HepG2 (cell line): ENCODE results near the gene LENG1. TPM values are rescaled to one million over a fixed set of nuclear protein-coding genes. Genes with fewer than 3 reads are reported as not detected.

ENCODE experiments used
- ATAC-seq: fragments of 200-7000 bp; cut with Tn5 transposase; 3 replicates; pipeline ENCODE4 v1.9.1; 2020; ENCODE audit warnings: mild to moderate bottlenecking, moderate library complexity
- BruUV-seq: library from RNA; stranded (reverse); fragments of 400-500 nt; replicated peaks from 2 replicates; lab custom pipeline; 2021; lab: Mats Ljungman, UMichigan
- CTCF ChIA-PET: fragments of 300-600 bp; formaldehyde crosslinking; extraction: SDS; loops from one replicate; lab custom pipeline; 2021; ENCODE audit warnings: low total read pairs, inconsistent platforms, low intra/inter-chr PET ratio; lab: Yijun Ruan, JAX
- POLR2A ChIA-PET: fragments of 350-600 bp; sonication (Branson Sonifier 250); formaldehyde crosslinking; loops from one replicate; lab custom pipeline; 2020; ENCODE audit warnings: antibody characterized with exemption, inconsistent platforms; lab: Yijun Ruan, JAX
- DNase-seq: peaks from one replicate; pipeline ENCODE4 v3.0.0-alpha.2; 2015; ENCODE audit warnings: low spot score
- FAIRE-seq: peaks from 3 replicates; lab custom pipeline; 2011; peaks lifted over from hg19 to GRCh38; lab: Jason Lieb, UNC
- H2AFZ ChIP-seq: one replicate; pipeline ENCODE4 v1.6.1; 2011; ENCODE audit warnings: low read length, inconsistent platforms
- H3K27ac ChIP-seq: fragments of 300-600 bp; 3 replicates; pipeline ENCODE4 v1.8.0; 2011; ENCODE audit warnings: mixed run types, mild to moderate bottlenecking, mixed read lengths, low read length, inconsistent platforms; ENCODE audit not compliant: insufficient read depth; ENCODE audit errors: extremely low read length
- H3K27me3 ChIP-seq, 2 experiments: fragments of 200-600 bp in 1 of 2; 2 replicates in 1 of 2; 3 replicates in 1 of 2; pipeline versions ENCODE4 v1.6.0 to v1.8.0; 2011; ENCODE audit warnings: low read length in 2 of 2, mild to moderate bottlenecking in 2 of 2, moderate library complexity in 2 of 2, inconsistent platforms in 1 of 2; ENCODE audit not compliant: insufficient read depth in 2 of 2, control insufficient read depth in 1 of 2
- H3K36me3 ChIP-seq, 2 experiments: fragments of 200-600 bp in 1 of 2; replicated peaks in 1 of 2; 2 replicates in 1 of 2; 3 replicates in 1 of 2; pipeline versions ENCODE4 v1.5.1 to v1.8.0; 2011; ENCODE audit warnings: low read length in 2 of 2, inconsistent platforms in 1 of 2; ENCODE audit not compliant: insufficient read depth in 2 of 2, control insufficient read depth in 1 of 2
- H3K4me1 ChIP-seq: 2 replicates; pipeline ENCODE4 v1.5.1; 2012; ENCODE audit warnings: low read length, inconsistent platforms; ENCODE audit not compliant: insufficient read depth
- H3K4me2 ChIP-seq: 2 replicates; pipeline ENCODE4 v1.6.0; 2011; ENCODE audit warnings: low read depth, low read length, inconsistent platforms
- H3K4me3 ChIP-seq, 3 experiments: fragments of 200-600 bp in 1 of 3; sonication (generic), shearing (Covaris generic) in 1 of 3; replicated peaks in 1 of 3; 2 replicates each; pipeline ENCODE4 v1.5.1; 2011 to 2016; ENCODE audit warnings: low read length in 3 of 3, inconsistent platforms in 2 of 3, low read depth in 2 of 3, mild to moderate bottlenecking in 2 of 3, control low read depth in 1 of 3, mixed read lengths in 1 of 3; ENCODE audit not compliant: insufficient read depth in 1 of 3
- H3K79me2 ChIP-seq: one replicate; pipeline ENCODE4 v1.6.1; 2011; ENCODE audit warnings: low read length, inconsistent platforms; ENCODE audit not compliant: insufficient read depth
- H3K9ac ChIP-seq: 2 replicates; pipeline ENCODE4 v1.6.0; 2011; ENCODE audit warnings: mild to moderate bottlenecking, low read depth, low read length, inconsistent platforms; ENCODE audit not compliant: insufficient read depth
- H3K9me3 ChIP-seq: 2 replicates; pipeline ENCODE4 v1.5.1; 2012; ENCODE audit warnings: mild to moderate bottlenecking, low read length
- H4K20me1 ChIP-seq: 2 replicates; pipeline ENCODE4 v1.6.0; 2011; ENCODE audit warnings: inconsistent platforms, mild to moderate bottlenecking, low read length, moderate library complexity; ENCODE audit not compliant: insufficient read depth
- AGO2 ChIP-seq: fragments of 200-400 bp; formaldehyde crosslinking; optimal IDR thresholded peaks from 2 replicates; pipeline ENCODE3; 2017; ENCODE audit warnings: mild to moderate bottlenecking, low read depth, low read length, moderate library complexity
- CBX5 ChIP-seq: sonication (generic); formaldehyde crosslinking; IDR thresholded peaks from 2 replicates; pipeline ENCODE4 v1.4.0; 2020; ENCODE audit warnings: missing genetic modification reagents, borderline replicate concordance
- ELF3 ChIP-seq: IDR thresholded peaks from 2 replicates; pipeline ENCODE4 v1.6.1; 2016; ENCODE audit warnings: missing genetic modification reagents, missing compliant biosample characterization
- FOXJ3 ChIP-seq: sonication (generic); formaldehyde crosslinking; IDR thresholded peaks from 2 replicates; pipeline ENCODE4 v1.4.0; 2020; ENCODE audit warnings: missing genetic modification reagents, mild to moderate bottlenecking, borderline replicate concordance
- GLI4 ChIP-seq: sonication (generic); formaldehyde crosslinking; IDR thresholded peaks from 2 replicates; pipeline ENCODE4 v1.5.1; 2020; ENCODE audit warnings: missing genetic modification reagents, mild to moderate bottlenecking, moderate library complexity, borderline replicate concordance
- MIXL1 ChIP-seq: IDR thresholded peaks from 2 replicates; pipeline ENCODE4 v1.6.1; 2016
- NFKB2 ChIP-seq: sonication (generic); formaldehyde crosslinking; IDR thresholded peaks from 2 replicates; pipeline ENCODE4 v1.4.0; 2020; ENCODE audit warnings: missing genetic modification reagents, borderline replicate concordance
- NFYB ChIP-seq: sonication (generic); formaldehyde crosslinking; IDR thresholded peaks from 2 replicates; pipeline ENCODE4 v1.4.0; 2020; ENCODE audit warnings: missing genetic modification reagents
- PAF1 ChIP-seq: IDR thresholded peaks from 2 replicates; pipeline ENCODE4 v1.6.1; 2016; ENCODE audit warnings: missing genetic modification reagents, missing compliant biosample characterization
- SSRP1 ChIP-seq: IDR thresholded peaks from 2 replicates; pipeline ENCODE4 v1.6.1; 2016; ENCODE audit warnings: control low read depth
- ZFAT ChIP-seq: sonication (generic); formaldehyde crosslinking; conservative IDR thresholded peaks from 2 replicates; pipeline ENCODE4 v1.8.1; 2023; ENCODE audit warnings: missing genetic modification reagents, inconsistent platforms
- ZNF30 ChIP-seq: sonication (generic); formaldehyde crosslinking; IDR thresholded peaks from 2 replicates; pipeline ENCODE4 v1.5.0; 2020; ENCODE audit warnings: mild to moderate bottlenecking, missing genetic modification reagents
- ZNF343 ChIP-seq: sonication (generic); formaldehyde crosslinking; IDR thresholded peaks from 2 replicates; pipeline ENCODE4 v1.4.0; 2020; ENCODE audit warnings: mild to moderate bottlenecking, missing genetic modification reagents
- WGBS: methylation state at CpG from one replicate; pipeline ENCODE4 v1.1.6; 2017; ENCODE audit warnings: low lambda C conversion rate; 5-methylcytosine and 5-hydroxymethylcytosine counted together
- in situ Hi-C: cut with HindIII; loops from 2 replicates; pipeline ENCODE4 v1.10.0; 2017; ENCODE audit warnings: low pct_unique_long_range_greater_than_20kb; ENCODE audit not compliant: extremely low pct_ligation_motif_present
- intact Hi-C: fragments of 100-400 bp; cut with micrococcal nuclease; formaldehyde crosslinking; loops from one replicate; pipeline ENCODE4 v1.10.0; 2022; ENCODE audit not compliant: unreplicated experiment
- polyA plus RNA-seq, 8 experiments: library from polyadenylated mRNA; depleted of rRNA in 3 of 8; stranded (reverse) in 7 of 8; unstranded in 1 of 8; fragments of >200 nt; fragmentation: Illumina TruSeq in 4 of 8; extraction: Trizol in 4 of 8; gene quantifications; 2 replicates each; pipeline versions ENCODE4 v1.2.1 to v1.2.3, GENCODE V29; 2011 to 2016; ENCODE audit warnings: low read depth in 4 of 8, missing spikeins in 1 of 8, mixed read lengths in 1 of 8; ENCODE audit not compliant: insufficient read depth in 1 of 8
- total RNA-seq, 5 experiments: library from RNA; depleted of rRNA; stranded (reverse); fragments of >200 nt; fragmentation: Illumina TruSeq; extraction: Trizol; gene quantifications; 2 replicates each; pipeline ENCODE4 v1.2.3, GENCODE V29; 2016; ENCODE audit warnings: low read depth in 1 of 5
- TF ChIP-seq, protein P1 (sequence below): sonication (generic); formaldehyde crosslinking; IDR thresholded peaks from 2 replicates; pipeline ENCODE4 v1.4.0; 2020; ENCODE audit warnings: missing genetic modification reagents, borderline replicate concordance
- TF ChIP-seq, protein P2 (sequence below): sonication (generic); formaldehyde crosslinking; IDR thresholded peaks from 2 replicates; pipeline ENCODE4 v1.5.0; 2020; ENCODE audit warnings: mild to moderate bottlenecking, missing genetic modification reagents
- TF ChIP-seq, protein P3 (sequence below): sonication (generic); formaldehyde crosslinking; IDR thresholded peaks from 2 replicates; pipeline ENCODE4 v1.4.0; 2020; ENCODE audit warnings: missing genetic modification reagents
- TF ChIP-seq, protein P4 (sequence below): IDR thresholded peaks from 2 replicates; pipeline ENCODE4 v1.6.1; 2016; ENCODE audit warnings: low read depth, borderline replicate concordance
- TF ChIP-seq, protein P5 (sequence below): sonication (generic); formaldehyde crosslinking; IDR thresholded peaks from 2 replicates; pipeline ENCODE4 v1.8.1; 2023; ENCODE audit warnings: mild to moderate bottlenecking, inconsistent platforms, moderate library complexity, missing genetic modification reagents, borderline replicate concordance

Gene LENG1
- total and polyA plus RNA-seq, 2 of the 13 experiments (the other 11 are each of a cell fraction or from before 2014, with no cell fraction given), result 1.8 to 3.8 TPM

DNA sequence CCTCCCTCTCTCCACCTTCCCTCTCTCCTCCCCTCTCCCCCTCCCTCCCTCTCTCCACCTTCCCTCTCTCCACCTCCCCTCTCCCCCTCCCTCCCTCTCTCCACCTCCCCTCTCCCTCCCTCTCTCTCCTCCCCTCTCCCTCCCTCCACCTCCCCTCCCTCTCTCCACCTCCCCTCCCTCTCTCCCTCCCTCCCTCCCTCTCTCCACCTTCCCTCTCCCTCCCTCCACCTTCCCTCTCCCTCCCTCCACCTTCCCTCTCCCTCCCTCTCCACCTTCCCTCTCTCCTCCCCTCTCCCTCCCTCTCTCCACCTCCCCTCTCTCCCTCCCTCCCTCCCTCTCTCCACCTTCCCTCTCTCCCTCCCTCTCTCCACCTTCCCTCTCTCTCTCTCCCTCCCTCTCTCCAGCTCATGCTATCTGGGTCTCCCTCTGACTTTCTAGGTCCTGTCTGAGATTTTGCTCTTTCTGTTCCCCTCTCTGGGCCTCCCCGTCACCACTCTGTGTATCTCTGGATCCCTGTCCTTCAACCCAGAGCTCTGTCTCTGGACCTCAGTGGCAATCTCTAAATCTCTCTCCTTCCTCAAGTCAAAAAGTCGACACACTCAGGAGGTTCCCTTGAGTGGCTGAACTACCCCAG lies 25.4 kb downstream of the LENG1 start:
- H3K9ac ChIP-seq, result no peak overlapping the region
- in situ Hi-C loops (no loop called here), intact Hi-C loops (no loop called here)
- no peak overlapping the region for H3K27ac ChIP-seq
- no TSS peak for BruUV-seq
- peaks cover 19% of the 10 kb centered on the region for H3K4me1 ChIP-seq
- no peak for FAIRE-seq
- 24% methylated on average over 2 of the region's 2 CpGs for WGBS
- H3K4me3 ChIP-seq, result no peak overlapping the region
- H2AFZ ChIP-seq, result no peak overlapping the region
- H3K4me2 ChIP-seq, result no peak overlapping the region
- 0 out of 2 replicates have a peak, but pooled peaks cover 3% of the 10 kb centered on the region for H4K20me1 ChIP-seq
- peaks cover 5% of the 10 kb centered on the region for H3K9me3 ChIP-seq
- H3K79me2 ChIP-seq, result peaks cover 7% of the 10 kb centered on the region
- no peak for DNase-seq
- H3K36me3 ChIP-seq, result peaks cover 2 to 11% of the 10 kb centered on the region in 2 experiments; a peak in 2 of 5 replicates
- no peaks in the 10 kb centered on the region; a peak in 1 of 5 replicates for H3K27me3 ChIP-seq
- TF ChIP-seq, protein P1, sequence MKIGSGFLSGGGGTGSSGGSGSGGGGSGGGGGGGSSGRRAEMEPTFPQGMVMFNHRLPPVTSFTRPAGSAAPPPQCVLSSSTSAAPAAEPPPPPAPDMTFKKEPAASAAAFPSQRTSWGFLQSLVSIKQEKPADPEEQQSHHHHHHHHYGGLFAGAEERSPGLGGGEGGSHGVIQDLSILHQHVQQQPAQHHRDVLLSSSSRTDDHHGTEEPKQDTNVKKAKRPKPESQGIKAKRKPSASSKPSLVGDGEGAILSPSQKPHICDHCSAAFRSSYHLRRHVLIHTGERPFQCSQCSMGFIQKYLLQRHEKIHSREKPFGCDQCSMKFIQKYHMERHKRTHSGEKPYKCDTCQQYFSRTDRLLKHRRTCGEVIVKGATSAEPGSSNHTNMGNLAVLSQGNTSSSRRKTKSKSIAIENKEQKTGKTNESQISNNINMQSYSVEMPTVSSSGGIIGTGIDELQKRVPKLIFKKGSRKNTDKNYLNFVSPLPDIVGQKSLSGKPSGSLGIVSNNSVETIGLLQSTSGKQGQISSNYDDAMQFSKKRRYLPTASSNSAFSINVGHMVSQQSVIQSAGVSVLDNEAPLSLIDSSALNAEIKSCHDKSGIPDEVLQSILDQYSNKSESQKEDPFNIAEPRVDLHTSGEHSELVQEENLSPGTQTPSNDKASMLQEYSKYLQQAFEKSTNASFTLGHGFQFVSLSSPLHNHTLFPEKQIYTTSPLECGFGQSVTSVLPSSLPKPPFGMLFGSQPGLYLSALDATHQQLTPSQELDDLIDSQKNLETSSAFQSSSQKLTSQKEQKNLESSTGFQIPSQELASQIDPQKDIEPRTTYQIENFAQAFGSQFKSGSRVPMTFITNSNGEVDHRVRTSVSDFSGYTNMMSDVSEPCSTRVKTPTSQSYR (CRISPR knock-in tag), result no peak
- no peak for TF ChIP-seq PAF1 (CRISPR knock-in tag)
- TF ChIP-seq, protein P2, sequence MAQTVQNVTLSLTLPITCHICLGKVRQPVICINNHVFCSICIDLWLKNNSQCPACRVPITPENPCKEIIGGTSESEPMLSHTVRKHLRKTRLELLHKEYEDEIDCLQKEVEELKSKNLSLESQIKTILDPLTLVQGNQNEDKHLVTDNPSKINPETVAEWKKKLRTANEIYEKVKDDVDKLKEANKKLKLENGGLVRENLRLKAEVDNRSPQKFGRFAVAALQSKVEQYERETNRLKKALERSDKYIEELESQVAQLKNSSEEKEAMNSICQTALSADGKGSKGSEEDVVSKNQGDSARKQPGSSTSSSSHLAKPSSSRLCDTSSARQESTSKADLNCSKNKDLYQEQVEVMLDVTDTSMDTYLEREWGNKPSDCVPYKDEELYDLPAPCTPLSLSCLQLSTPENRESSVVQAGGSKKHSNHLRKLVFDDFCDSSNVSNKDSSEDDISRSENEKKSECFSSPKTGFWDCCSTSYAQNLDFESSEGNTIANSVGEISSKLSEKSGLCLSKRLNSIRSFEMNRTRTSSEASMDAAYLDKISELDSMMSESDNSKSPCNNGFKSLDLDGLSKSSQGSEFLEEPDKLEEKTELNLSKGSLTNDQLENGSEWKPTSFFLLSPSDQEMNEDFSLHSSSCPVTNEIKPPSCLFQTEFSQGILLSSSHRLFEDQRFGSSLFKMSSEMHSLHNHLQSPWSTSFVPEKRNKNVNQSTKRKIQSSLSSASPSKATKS (CRISPR knock-in tag), result no peak
- TF ChIP-seq AGO2, result no peak
- no peak for TF ChIP-seq NFYB (CRISPR knock-in tag)
- TF ChIP-seq MIXL1 (CRISPR knock-in tag), result no peak
- no peak for TF ChIP-seq FOXJ3 (CRISPR knock-in tag)
- TF ChIP-seq, protein P3, sequence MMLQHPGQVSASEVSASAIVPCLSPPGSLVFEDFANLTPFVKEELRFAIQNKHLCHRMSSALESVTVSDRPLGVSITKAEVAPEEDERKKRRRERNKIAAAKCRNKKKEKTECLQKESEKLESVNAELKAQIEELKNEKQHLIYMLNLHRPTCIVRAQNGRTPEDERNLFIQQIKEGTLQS (CRISPR knock-in tag), result no peak
- TF ChIP-seq ZFAT (CRISPR knock-in tag), result no peak
- TF ChIP-seq ZNF343, result no peak
- TF ChIP-seq, protein P4, sequence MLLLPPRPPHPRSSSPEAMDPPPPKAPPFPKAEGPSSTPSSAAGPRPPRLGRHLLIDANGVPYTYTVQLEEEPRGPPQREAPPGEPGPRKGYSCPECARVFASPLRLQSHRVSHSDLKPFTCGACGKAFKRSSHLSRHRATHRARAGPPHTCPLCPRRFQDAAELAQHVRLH (CRISPR knock-in tag), result no peak
- no peak for TF ChIP-seq GLI4 (CRISPR knock-in tag)
- no peak for TF ChIP-seq ZNF30 (CRISPR knock-in tag)
- no peak for TF ChIP-seq NFKB2 (CRISPR knock-in tag)
- no peak for TF ChIP-seq SSRP1
- TF ChIP-seq, protein P5, sequence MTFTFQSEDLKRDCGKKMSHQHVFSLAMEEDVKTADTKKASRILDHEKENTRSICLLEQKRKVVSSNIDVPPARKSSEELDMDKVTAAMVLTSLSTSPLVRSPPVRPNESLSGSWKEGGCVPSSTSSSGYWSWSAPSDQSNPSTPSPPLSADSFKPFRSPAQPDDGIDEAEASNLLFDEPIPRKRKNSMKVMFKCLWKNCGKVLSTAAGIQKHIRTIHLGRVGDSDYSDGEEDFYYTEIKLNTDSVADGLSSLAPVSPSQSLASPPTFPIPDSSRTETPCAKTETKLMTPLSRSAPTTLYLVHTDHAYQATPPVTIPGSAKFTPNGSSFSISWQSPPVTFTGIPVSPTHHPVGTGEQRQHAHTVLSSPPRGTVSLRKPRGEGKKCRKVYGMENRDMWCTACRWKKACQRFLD (CRISPR knock-in tag), result no peak
- TF ChIP-seq CBX5 (CRISPR knock-in tag), result no peak
- TF ChIP-seq ELF3 (CRISPR knock-in tag), result no peak
- ChIA-PET POLR2A (no interaction called here), CTCF (no interaction called here)
- no peak for ATAC-seq
